CD4-positive, alpha-beta T cell treated with Interleukin-15 for 4 hours (primary cell): ENCODE data around the gene KYAT1.
A peak's percentile ranks its signal among the peaks of the same experiment; 100 is the strongest.
"Not testable (repeated sequence)": the region's sequence is repeated elsewhere in the genome, so short reads cannot be mapped to it uniquely, and the experiment has no call there.

Source experiments
- DNase-seq: peaks from one replicate; pipeline ENCODE4 v3.0.0-alpha.2; 2020; ENCODE audit warnings: low spot score

KYAT1 gene

GRCh38 chr9:128818099-128818838 lies 63.5 kb downstream of the KYAT1 start, which contains the start of gene ENDOG:
Gene ENDOG (plus strand): TSS chr9:128818500. CDS start chr9:128818685, 185 bp downstream.
- peak; percentile 97 for DNase-seq

- DNase-seq, result no peak
These were observed 70.9 kb downstream of the KYAT1 start for GRCh38 chr9:128810873-128811272.

DNA sequence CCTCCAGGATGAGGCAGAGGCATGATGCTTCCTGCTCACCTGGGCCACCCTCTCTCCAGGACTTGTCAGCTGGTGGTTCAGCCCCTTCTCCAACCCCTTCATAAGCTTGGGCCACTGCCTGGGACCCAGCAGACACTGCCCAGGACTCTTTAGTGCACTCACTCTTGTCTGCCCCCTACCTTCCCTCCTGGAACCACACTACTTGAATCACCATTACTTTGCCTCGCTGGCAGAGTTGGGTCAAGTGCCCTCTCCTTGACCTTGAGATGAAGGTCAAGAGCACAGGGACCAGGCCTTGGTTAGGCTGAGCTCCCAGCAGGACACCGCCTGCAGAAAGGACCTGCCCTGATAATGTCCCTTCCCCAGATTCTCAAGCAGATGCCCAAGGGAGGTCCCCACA lies 71.9 kb downstream of the KYAT1 start:
- DNase-seq, result no peak

GRCh38 chr9:128809036-128809599 lies 72.6 kb downstream of the KYAT1 start:
- no peak for DNase-seq

- no peak for DNase-seq
These were observed 73.2 kb downstream of the KYAT1 start for GRCh38 chr9:128808543-128808942.

- no peak for DNase-seq
These were observed 73.9 kb downstream of the KYAT1 start for GRCh38 chr9:128807827-128808226.

- no peak for DNase-seq
These were observed 76.1 kb downstream of the KYAT1 start for GRCh38 chr9:128805661-128806060.

- DNase-seq, result no peak
These were observed 79.3 kb downstream of the KYAT1 start for GRCh38 chr9:128802482-128802881.

GRCh38 chr9:128800061-128800460 lies 81.7 kb downstream of the KYAT1 start:
- no peak for DNase-seq

DNA sequence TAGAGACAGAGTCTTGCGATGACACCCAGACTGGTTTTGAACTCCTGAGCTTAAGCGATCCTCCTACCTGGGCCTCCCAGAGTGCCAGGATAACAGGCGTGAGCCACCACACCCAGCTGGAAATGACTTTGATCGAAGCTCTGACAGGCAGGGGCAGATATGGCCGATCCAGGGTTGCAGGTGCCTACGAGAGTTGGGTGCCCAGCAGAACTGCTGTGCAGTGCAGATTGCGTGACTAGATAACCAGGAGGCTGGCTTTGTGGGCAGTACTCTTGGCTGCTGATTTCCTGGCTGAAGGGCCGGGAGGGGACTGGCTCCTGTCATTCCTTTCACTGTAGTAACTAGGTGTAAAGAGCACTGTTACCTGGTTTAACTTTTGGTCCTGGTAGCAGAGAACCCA lies 82.9 kb downstream of the KYAT1 start:
- no peak for DNase-seq

DNA sequence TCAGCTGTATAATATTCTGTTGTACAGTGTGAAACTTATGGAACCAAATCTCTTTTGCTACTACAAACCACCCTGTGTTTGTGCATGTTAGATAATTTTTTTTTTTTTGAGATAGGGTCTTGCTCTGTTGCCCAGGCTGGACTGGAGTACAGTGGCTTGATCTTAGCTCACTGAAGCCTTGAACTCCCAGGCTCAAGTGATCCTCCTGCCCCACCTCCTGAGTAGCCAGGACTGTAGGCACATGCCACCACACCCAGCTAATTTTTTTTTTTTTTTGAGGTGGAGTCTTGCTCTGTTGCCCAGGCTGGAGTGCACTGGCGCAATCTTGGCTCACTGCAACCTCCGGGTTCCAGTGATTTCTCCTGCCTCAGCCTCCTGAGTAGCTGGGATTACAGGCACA lies 86.8 kb downstream of the KYAT1 start:
- not testable (repeated sequence) for DNase-seq

DNA sequence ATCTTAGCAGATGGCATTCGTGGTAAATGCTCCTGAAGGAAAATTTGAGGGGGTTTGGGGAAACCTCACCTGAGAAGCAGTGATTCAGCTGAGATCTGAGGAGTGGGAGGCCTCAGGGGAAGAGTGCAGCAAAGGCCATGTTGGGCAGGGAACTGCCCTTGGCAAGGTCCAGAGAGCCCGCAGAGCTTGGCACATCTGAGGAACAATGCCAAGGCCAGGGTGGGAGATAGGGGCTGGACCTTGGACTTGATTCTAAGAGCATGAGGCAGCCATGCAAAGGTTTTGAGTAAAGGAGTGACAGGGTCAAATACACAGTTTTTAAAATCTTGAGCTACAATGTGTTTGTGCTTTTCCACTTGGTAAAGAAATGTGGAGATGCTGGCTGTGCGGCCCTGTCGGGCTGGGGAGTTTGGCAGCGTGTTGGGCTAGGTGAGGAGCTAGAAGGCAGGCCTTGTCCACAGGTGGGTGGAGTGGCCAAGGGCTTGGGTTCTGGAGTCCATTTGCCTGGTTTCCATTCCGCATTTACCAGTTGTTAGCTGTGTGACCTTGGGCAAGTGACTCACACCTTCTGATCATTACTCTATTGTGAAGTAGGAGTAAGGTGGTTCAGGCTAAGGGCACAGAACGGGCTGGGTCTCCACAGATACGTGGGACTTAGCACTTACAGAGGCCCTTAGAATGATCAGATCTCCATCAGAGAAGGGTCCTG lies 88.6 kb downstream of the KYAT1 start:
- DNase-seq, result no peak

GRCh38 chr9:128792134-128792533 lies 89.6 kb downstream of the KYAT1 start:
- DNase-seq, result no peak

DNA sequence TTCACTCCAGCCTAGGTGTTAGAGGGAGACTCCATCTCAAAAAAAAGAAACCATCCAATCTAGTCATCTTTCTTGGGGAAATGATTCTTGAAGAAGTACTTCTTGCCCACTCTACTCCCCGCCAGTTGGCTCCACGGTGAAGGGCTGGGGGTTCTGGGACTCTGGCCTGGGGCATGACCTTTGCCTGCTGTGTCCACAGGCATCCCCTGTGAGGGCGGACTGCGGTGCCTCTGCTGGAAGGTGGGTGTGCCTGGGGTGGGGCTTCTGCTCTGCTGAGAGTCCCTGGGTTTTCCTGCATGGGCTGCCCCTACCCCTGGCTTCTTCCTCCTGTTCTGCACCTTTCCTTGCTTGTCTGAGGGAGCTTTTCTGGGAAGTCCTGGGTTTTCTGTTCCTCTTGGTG lies 91.2 kb downstream of the KYAT1 start:
- DNase-seq, result no peak

- no peak for DNase-seq
These were observed 93.3 kb downstream of the KYAT1 start for GRCh38 chr9:128788445-128788844.

GRCh38 chr9:128787659-128788058 lies 94.1 kb downstream of the KYAT1 start:
- no peak for DNase-seq

DNA sequence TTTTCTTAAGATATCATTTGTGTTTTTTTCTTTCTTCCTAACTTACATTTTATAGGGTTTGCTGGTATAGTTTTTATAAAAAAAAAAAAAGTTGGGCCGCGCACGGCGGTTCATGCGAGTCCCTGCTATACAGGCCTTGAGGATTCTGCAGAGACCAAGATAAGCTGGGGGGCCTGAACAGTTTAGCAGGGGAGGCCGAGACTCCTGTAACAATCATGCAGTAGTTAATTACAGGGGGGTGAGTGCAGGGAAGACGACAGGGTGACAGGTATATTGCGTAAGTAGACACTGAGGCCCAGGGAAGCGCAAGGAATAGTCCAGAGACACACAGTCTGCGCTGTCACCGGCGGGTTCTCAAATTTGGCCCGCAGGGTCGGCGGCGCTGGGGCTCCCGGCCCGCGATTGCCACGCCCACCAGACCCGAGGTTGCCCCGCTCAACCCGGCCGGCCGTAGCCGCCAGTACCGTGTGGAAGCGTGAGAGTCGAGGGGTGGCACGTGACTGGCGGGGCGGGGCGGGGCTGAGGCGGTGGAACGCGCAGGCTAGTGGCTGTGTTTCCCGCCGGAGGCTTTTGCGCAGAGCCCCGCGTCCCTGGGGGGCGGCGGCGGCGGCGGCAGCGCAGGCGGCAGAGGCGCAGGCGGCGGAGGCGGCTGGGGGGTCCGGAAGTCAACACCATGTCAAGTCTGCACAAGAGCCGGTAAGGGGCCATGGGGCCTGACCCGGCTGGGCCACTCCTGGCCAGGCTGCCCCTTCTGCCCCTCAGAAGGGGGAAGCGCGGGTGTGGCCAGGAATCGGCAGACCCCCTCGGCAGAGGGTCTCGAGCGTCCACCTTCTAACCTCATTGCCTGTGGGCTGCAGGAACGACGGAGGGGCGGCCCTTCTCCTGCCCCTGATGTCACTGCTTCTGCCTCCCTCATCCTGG lies 94.8 kb downstream of the KYAT1 start, which contains the start of gene TBC1D13:
TSS of gene TBC1D13 (plus strand) at position 573 of the 921 bp plus-strand sequence. CDS start at position 674, 101 bp downstream.
- DNase-seq, result peak; percentile 88

DNA sequence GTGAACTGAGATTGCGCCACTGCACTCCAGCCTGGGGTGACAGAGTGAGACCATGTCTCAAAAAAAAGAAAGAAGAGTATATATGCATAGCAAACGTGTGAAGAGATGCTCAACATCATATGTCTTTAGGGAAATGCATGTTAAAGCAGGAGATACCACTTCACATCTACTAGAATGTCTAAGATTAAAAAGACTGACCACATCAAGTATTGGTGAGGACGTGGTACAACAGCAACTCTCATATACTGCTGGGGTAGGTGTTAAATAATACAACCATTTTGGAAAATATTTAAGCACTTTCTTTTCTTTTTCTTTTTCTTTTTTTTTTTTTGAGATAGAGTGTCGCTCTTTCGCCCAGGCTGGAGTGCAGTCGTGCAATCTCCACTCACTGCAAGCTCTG lies 96.3 kb downstream of the KYAT1 start:
- DNase-seq, result no peak
